Mammary epithelial cell (primary cell): ENCODE measurements around the gene CLDN14.

Experiments used
- CTCF ChIP-seq, 2 donors: IDR thresholded peaks in 1 of 2; conservative IDR thresholded peaks in 1 of 2; 2 replicates each; pipeline ENCODE4 v1.5.1; 2011 to 2012; ENCODE audit warnings: inconsistent platforms in 2 of 2, low read length in 2 of 2, mild to moderate bottlenecking in 2 of 2, control low read depth in 1 of 2, low read depth in 1 of 2; ENCODE audit not compliant: insufficient read depth in 1 of 2; ENCODE audit errors: extremely low read depth in 1 of 2
- EZH2 ChIP-seq: IDR thresholded peaks from 2 replicates; pipeline ENCODE4 v1.6.1; 2012; ENCODE audit warnings: low read length, inconsistent platforms, borderline replicate concordance

- TF ChIP-seq EZH2: no peak
- no peak for TF ChIP-seq CTCF (conservative IDR thresholded peaks at IDR 0.05 in 1 of 2, IDR thresholded peaks at IDR 0.05 in 1 of 2; ENCODE audit: extremely low read depth in 1 of 2, insufficient read depth in 1 of 2, low read depth in 1 of 2, low read length in 2 of 2)
Observed at GRCh38 chr21:36451506-36451905, 28.4 kb downstream of the CLDN14 start.
